Right lobe of liver (tissue), 6 donors: ENCODE data around the gene LYZL2. TPM values are rescaled to one million over a fixed set of nuclear protein-coding genes. Genes with fewer than 3 reads are reported as not detected.
"Not testable (repeated sequence)": the region's sequence is repeated elsewhere in the genome, so short reads cannot be mapped to it uniquely, and the experiment has no call there.

ENCODE experiments used
- ATAC-seq, 4 donors: fragments of 200-7000 bp; cut with Tn5 transposase; one replicate each; pipeline ENCODE4 v1.9.1; 2020; ENCODE audit warnings: mild to moderate bottlenecking in 4 of 4, moderate library complexity in 4 of 4
- DNase-seq, 3 donors: peaks; one replicate each; pipeline ENCODE4 v3.0.0-alpha.2; 2020
- H3K27ac ChIP-seq, 3 donors: fragments of 200-600 bp; one replicate each; pipeline ENCODE4 v1.8.0; 2022
- H3K27me3 ChIP-seq, 2 donors: fragments of 200-600 bp; one replicate each; pipeline ENCODE4 v1.8.0; 2022
- H3K36me3 ChIP-seq, 4 donors: fragments of 200-600 bp; sonication (generic) in 1 of 4; one replicate each; pipeline versions ENCODE4 v1.5.1 to v1.8.0; 2017 to 2022; ENCODE audit warnings: control low read depth in 1 of 4
- H3K4me1 ChIP-seq, 4 donors: fragments of 200-600 bp; sonication (generic) in 1 of 4; one replicate each; pipeline versions ENCODE4 v1.5.1 to v1.8.0; 2017 to 2022; ENCODE audit warnings: control low read depth in 1 of 4
- H3K4me3 ChIP-seq, 3 donors: fragments of 200-600 bp; one replicate each; pipeline ENCODE4 v1.8.0; 2022
- H3K9me3 ChIP-seq, 4 donors: fragments of 200-600 bp; sonication (generic) in 1 of 4; one replicate each; pipeline versions ENCODE4 v1.5.1 to v1.8.0; 2017 to 2022; ENCODE audit warnings: control low read depth in 1 of 4
- CTCF ChIP-seq, 4 donors: fragments of 200-600 bp in 3 of 4; fragments of 450-650 bp in 1 of 4; IDR thresholded peaks; one replicate each; pipeline versions ENCODE4 v1.5.1 to v1.8.0; 2016 to 2022; ENCODE audit warnings: antibody characterized with exemption in 4 of 4, mild to moderate bottlenecking in 2 of 4
- POLR2A ChIP-seq: fragments of 450-650 bp; IDR thresholded peaks from one replicate; pipeline ENCODE4 v1.6.1; 2017; ENCODE audit warnings: antibody characterized with exemption, mild to moderate bottlenecking
- WGBS: methylation state at CpG from one replicate; pipeline ENCODE4 v1.1.6; 2018; ENCODE audit warnings: low coverage, low lambda C conversion rate; ENCODE audit not compliant: insufficient coverage; ENCODE audit errors: missing lambda C conversion rate; 5-methylcytosine and 5-hydroxymethylcytosine counted together
- intact Hi-C, 2 donors: fragments of 100-400 bp; cut with DNase I; formaldehyde crosslinking; loops; one replicate each; pipeline versions ENCODE4 v1.11.2 to v1.14.1; 2022
- total RNA-seq, 6 experiments: library from RNA; depleted of rRNA in 2 of 6; stranded (reverse); fragments of >200 nt in 2 of 6; fragmentation: NEBNext Ultra II Directional in 3 of 6; extraction: Animal tissue kit (Norgen Biotek cat#: 25700) in 3 of 6; gene quantifications; one replicate each; pipeline versions ENCODE4 v1.1.0 to v1.2.4, GENCODE V29; 2016 to 2023
- donor health status: DM: no; HTN: yes; CAD: no.
- donor health status: DM: no; HTN: no; CAD: no.
- donor health status: DM: no; HTN: no; CAD: no.
- donor health status: DM: no; HTN: yes; CAD: no.
- donor health status: DM: no; HTN: yes; CAD: no.

The LYZL2 gene
- total RNA-seq, 6 experiments from 2014 or later = not detected

DNA sequence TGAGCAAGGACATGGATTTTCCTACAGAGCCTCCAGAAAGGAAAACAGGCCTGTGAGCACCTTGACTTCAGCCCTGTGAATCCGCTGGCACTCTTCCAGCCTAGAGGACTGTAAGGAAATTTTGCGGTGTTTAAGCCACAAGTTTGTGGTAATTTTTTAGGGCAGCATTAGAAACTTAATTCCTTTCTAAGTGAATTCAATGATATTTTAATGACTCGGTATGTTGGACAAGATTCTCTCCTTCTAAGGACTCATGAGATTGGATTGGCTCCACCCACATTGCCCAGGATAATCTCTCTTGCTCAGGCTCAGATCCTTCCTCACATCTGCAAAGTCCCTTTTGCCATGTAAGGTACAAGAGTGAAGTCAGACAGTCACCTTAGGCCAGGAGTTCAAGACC lies 4.5 kb downstream of the LYZL2 start:
- no peak for ATAC-seq
- no peaks in the 10 kb centered on the region for H3K36me3 ChIP-seq
- H3K4me3 ChIP-seq = no peak overlapping the region
- H3K4me1 ChIP-seq = no peaks in the 10 kb centered on the region
- H3K27ac ChIP-seq = no peak overlapping the region
- TF ChIP-seq POLR2A = no peak
- TF ChIP-seq CTCF (IDR thresholded peaks at IDR 0.05) = no peak
- intact Hi-C loops = no loop called here
- H3K9me3 ChIP-seq = no peaks in the 10 kb centered on the region
- 74% methylated on average over 2 of the region's 3 CpGs for WGBS
- no peak for DNase-seq
- no peaks in the 10 kb centered on the region for H3K27me3 ChIP-seq

GRCh38 chr10:30619966-30620365 lies 9.6 kb downstream of the LYZL2 start:
- H3K4me1 ChIP-seq = peaks cover 0 to 4% (median 0%) of the 10 kb centered on the region in 4 donors
- H3K27me3 ChIP-seq = no peaks in the 10 kb centered on the region
- H3K9me3 ChIP-seq = no peaks in the 10 kb centered on the region
- H3K27ac ChIP-seq = no peak overlapping the region
- ATAC-seq (no peak), DNase-seq (no peak)
- WGBS = 87% methylated on average over 5 of the region's 5 CpGs
- H3K36me3 ChIP-seq = no peaks in the 10 kb centered on the region
- intact Hi-C loops = no loop called here
- no peak for TF ChIP-seq POLR2A
- no peak for TF ChIP-seq CTCF (IDR thresholded peaks at IDR 0.05)
- H3K4me3 ChIP-seq = no peak overlapping the region

DNA sequence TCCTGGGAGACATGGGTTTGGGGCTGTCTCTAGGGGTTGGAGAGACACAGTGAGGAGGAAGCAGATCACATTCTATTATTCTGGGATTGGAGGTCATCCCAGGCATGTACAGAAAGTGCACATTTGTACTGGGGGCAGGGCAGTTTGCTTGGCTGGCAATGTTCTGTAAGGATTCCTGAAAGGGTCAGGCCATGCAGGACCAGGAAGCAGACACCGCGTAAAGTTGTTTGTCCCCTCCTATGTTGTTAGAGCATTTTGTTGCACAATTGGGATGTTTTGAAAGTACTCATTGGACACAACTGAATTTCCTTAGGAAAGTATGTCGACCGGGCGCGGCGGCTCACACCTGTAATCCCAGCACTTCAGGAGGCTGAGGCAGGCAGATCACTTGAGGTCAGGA lies 12.5 kb downstream of the LYZL2 start:
- no peaks in the 10 kb centered on the region for H3K36me3 ChIP-seq
- DNase-seq = peak; percentile 61 to 67 (median 66)
- no peaks in the 10 kb centered on the region for H3K9me3 ChIP-seq
- no peak overlapping the region for H3K4me3 ChIP-seq
- H3K27me3 ChIP-seq = no peaks in the 10 kb centered on the region
- ATAC-seq = peak; percentile 87 to 100 (median 95)
- TF ChIP-seq CTCF (IDR thresholded peaks at IDR 0.05) (no peak), POLR2A (peak; percentile 30)
- WGBS = 31% methylated on average over 7 of the region's 7 CpGs
- H3K4me1 ChIP-seq = peaks cover 0 to 9% (median 0%) of the 10 kb centered on the region in 4 donors
- intact Hi-C loops = no loop called here
- peak overlapping the region in 1 of 3 donors; percentile 47 for H3K27ac ChIP-seq

GRCh38 chr10:30611041-30611440 lies 18.5 kb downstream of the LYZL2 start:
- H3K36me3 ChIP-seq, H3K9me3 ChIP-seq, H3K27ac ChIP-seq, H3K27me3 ChIP-seq, ATAC-seq, H3K4me3 ChIP-seq, DNase-seq, intact Hi-C loops: not testable (repeated sequence)
- 66% methylated on average over 4 of the region's 8 CpGs for WGBS
- H3K4me1 ChIP-seq = peaks cover 0 to 21% (median 3%) of the 10 kb centered on the region in 4 donors

DNA sequence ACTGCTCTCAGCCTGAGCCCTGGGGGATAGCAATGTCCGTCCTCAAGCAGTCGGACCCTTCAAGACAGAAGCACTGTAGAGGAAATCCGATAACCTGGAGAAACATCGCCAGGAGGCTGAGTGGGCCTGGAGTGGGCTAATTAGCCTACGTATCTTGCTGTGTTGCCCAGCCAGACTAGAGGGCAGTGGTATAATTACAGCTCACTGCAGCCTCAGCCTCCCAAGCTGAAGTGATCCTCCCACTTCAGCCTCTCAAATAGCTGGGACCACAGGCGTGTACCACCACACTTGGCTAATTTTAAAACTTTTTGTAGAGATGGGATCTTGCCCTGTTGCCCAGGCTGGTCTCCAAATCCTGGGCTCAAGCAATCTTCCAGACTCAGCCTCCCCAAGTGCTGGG lies 21.7 kb downstream of the LYZL2 start:
- no peaks in the 10 kb centered on the region for H3K9me3 ChIP-seq
- DNase-seq (no peak), ATAC-seq (no peak)
- intact Hi-C loops = no loop called here
- no peaks in the 10 kb centered on the region for H3K27me3 ChIP-seq
- H3K4me1 ChIP-seq = peaks cover 0 to 44% (median 15%) of the 10 kb centered on the region in 4 donors
- WGBS = 79% methylated on average over 5 of the region's 6 CpGs
- H3K27ac ChIP-seq = peak overlapping the region in 1 of 3 donors; percentile 75
- no peak for TF ChIP-seq POLR2A
- no peak for TF ChIP-seq CTCF (IDR thresholded peaks at IDR 0.05)
- no peaks in the 10 kb centered on the region for H3K36me3 ChIP-seq
- H3K4me3 ChIP-seq = no peak overlapping the region
